Mononuclear cell (primary cell): Measurements from ENCODE around the gene NT5DC3. TPM values are rescaled to one million over a fixed set of nuclear protein-coding genes. Genes with fewer than 3 reads are reported as not detected.

Source experiments
- H3K27me3 ChIP-seq: 2 replicates; pipeline ENCODE4 v1.6.0; 2011; ENCODE audit warnings: low read length, control low read depth; ENCODE audit not compliant: insufficient read depth
- H3K4me1 ChIP-seq: 2 replicates; pipeline ENCODE4 v1.5.1; 2011; ENCODE audit warnings: mild to moderate bottlenecking, low read length, control low read depth; ENCODE audit not compliant: insufficient read depth
- H3K4me3 ChIP-seq: 2 replicates; pipeline ENCODE4 v1.5.1; 2011; ENCODE audit warnings: mild to moderate bottlenecking, low read length, moderate library complexity
- H3K9me3 ChIP-seq: 2 replicates; pipeline ENCODE4 v1.5.1; 2011; ENCODE audit warnings: low read depth, mild to moderate bottlenecking, control low read depth, low read length
- total RNA-seq: library from RNA; depleted of rRNA; stranded (reverse); fragments of >200 nt; gene quantifications from one replicate; pipeline ENCODE4 v1.2.3, GENCODE V29; 2012

NT5DC3 gene
- total RNA-seq, 1 donor, result 1.9 TPM

DNA sequence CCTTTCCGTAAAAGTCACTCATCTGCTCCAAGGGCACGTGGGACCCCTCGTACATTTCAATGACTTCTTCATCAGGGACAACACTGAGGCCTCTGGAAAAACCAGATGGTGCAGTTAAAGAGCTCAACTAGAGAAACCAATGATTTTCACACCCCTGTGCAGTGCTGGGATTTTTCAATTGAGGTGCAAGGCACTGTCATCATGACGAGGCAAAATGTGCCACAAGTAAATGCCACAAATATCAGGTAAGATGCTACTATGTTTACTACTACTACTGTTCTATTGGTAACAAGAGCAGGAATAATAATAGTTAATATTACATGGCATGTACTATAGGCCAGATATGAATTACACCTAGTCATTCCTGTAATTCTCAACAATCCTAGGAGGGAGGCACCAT lies 42.4 kb downstream of the NT5DC3 start:
- Histone ChIP-seq H3K4me1 (peaks cover 36% of the 10 kb centered on the region), H3K9me3 (no peaks in the 10 kb centered on the region), H3K4me3 (no peak overlapping the region), H3K27me3 (no peaks in the 10 kb centered on the region)

DNA sequence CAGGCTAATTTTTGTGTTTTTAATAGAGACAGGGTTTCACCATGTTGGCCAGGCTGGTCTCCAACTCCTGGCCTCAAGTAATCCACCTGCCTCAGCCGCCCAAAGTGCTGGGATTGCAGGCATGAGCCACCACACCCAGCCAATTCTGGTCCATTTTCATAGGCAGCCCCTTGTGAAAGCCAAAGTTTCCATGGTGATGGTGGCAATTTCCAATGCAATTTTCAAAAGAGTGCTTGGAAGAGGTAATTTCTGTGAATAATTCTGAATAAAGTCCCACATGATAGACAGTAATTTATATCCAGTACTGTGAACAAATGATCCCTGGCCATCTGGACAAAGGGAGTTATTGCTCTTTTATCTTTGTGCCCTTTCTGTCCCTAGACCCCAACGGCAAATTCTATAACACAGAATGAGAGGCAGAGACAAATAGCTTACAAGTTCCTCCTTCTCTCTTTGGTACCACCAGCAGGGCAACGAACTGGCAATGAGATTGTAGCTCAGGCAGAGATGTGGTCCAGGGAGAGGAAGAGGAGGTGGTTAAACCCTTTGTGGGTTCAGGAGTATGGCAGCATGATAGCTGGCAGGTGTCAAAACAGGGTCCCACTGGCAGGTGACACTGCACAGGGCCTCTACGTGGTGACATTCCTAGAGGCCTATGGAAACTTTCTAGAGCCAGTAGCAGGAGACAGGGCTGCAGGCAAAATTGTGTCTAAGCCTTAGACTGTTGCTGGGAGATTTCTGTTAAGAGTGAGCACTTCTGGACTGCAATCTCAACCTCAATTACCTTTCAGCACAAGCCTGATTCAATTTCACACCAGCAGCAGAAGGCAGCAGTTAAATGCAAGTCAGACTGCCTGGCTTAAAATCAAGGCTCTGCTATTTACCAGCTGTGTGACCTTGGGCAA lies 46.5 kb downstream of the NT5DC3 start:
- H3K4me3 ChIP-seq, result no peak overlapping the region
- H3K9me3 ChIP-seq, result no peaks in the 10 kb centered on the region
- H3K27me3 ChIP-seq, result no peaks in the 10 kb centered on the region
- H3K4me1 ChIP-seq, result peaks cover 9% of the 10 kb centered on the region

DNA sequence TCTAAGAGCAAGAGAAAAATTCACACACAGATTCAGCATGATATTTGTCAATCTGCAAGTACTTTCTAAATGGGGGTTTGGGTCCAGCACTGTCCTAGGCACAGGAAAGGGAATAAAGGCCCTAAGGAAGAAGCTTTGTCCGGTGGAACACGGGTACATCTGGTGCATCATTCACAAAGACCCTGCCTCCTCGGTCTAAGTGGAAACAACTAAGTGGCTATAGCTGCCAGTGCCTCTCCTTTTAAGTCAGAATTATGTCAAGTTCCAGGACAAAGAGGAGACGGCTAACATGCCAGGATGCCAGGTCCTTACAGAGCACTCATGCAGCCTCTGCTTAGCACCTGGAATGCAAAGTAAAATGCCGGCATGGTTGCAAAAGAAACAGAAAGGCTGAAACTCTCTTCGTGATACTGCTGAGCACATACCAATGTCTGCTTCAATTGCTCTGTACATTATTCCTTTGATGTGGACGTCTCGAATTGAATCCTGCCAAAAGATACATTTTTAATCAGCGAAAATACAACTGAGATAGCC lies 47.5 kb downstream of the NT5DC3 start:
- Histone ChIP-seq H3K4me1 (no peaks in the 10 kb centered on the region), H3K27me3 (no peaks in the 10 kb centered on the region), H3K4me3 (no peak overlapping the region), H3K9me3 (no peaks in the 10 kb centered on the region)

DNA sequence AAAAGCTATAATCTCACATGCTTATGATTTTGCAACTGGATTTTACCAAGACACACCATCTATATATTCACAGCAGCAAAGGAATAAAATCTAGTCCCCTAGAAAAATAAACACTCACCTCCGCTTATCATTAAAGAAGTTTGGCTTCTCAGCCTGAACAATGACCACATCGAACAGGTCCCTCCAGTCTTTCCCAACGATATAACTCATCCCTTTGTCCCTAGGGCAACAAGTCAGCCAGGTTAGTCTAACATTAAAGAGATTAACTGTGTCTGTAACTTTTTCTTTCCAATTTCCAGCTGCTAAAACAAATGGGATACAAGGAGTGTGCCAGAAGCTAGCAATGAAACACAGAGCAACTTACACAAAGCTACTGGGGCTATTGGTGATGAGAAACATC lies 48.0 kb downstream of the NT5DC3 start:
- H3K4me1 ChIP-seq, result no peaks in the 10 kb centered on the region

DNA sequence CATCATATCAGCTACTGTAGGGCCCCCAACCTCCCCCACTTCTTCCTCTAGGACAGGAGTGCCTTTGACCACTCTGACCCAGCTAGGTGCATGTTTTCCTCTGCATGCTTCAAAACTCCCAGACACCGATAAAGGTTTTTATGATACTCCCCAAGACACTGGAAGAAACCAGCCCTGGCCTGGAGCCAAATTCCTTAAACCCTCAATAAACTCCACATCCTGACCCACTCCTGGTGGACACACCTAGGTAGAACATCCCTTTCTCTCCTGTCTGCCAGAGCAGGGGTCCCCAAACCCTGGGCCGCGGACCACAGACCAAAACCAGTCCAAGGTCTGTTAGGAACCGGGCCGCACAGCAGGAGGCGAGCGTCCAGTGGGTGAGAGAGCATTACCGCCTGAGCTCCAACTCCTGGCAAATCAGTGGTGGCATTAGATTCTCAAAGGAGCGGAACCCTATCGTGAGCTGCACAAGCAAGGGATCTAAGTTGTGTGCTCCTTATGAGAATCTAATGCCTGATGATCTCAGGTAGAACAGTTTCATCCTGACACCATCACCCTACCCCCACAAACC lies 49.6 kb downstream of the NT5DC3 start:
- Histone ChIP-seq H3K4me3 (no peak overlapping the region), H3K9me3 (no peaks in the 10 kb centered on the region), H3K27me3 (no peaks in the 10 kb centered on the region), H3K4me1 (no peaks in the 10 kb centered on the region)

More for the DNA sequence above, 48.0 kb downstream of the NT5DC3 start:
- Histone ChIP-seq H3K27me3 (no peaks in the 10 kb centered on the region), H3K9me3 (no peaks in the 10 kb centered on the region), H3K4me3 (no peak overlapping the region)

DNA sequence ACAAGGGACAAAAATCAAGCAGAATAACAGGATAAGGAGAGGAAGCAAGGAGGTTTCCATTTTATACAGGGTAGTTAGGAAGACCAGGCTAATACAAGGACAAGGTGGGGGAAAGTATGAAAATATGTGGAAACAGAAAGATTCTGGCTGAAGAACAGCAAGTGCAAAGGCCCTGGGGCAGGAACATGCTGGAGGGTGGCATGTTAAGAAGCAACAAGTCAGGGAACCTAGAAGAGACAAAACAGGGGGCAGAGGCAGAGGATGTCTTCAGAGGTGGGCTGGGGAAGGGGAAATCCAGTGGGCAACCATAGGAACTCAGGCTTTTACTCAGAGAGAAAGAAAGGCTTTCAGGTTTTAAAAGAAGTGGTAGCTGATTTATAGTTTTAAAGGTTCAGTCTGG lies 54.8 kb downstream of the NT5DC3 start:
- Histone ChIP-seq H3K27me3 (no peaks in the 10 kb centered on the region), H3K4me1 (no peaks in the 10 kb centered on the region), H3K9me3 (no peaks in the 10 kb centered on the region), H3K4me3 (no peak overlapping the region)

DNA sequence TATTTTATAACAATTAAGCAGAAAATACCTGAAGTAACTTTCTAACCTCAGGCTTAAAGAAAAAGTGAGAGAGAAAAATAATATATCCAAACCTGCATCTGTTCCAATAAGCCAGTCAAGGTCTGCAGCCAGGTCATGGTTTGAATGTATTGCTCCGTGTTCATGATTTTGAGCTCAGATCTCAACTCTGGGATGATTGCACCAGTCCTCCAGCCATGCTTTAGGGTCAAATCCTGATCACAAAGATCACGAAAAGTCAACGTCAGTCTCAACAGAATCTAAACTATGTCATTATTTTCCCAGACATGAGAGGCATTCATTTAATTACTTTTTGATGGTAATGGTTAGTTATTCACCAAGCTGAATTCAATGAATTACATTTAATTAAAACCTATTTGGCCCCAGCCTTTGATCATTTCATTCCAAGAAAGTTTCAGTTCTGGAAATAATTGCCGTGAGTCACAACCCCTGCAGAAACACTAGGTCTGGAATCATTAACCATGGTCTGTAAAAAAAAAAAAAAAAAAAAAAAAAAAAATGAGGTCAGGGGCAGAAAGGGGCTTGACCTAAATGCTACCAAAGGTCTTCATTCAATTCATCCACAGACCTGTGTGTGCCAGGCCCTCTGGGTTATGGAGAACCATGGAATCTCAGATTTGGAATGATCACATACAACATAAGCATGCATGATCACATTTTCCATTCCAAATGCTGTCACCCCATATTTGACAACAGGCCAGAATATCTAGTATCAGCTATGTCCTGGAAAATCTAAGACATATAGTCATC lies 55.6 kb downstream of the NT5DC3 start:
- Histone ChIP-seq H3K4me1 (no peaks in the 10 kb centered on the region), H3K4me3 (no peak overlapping the region), H3K27me3 (no peaks in the 10 kb centered on the region), H3K9me3 (no peaks in the 10 kb centered on the region)

DNA sequence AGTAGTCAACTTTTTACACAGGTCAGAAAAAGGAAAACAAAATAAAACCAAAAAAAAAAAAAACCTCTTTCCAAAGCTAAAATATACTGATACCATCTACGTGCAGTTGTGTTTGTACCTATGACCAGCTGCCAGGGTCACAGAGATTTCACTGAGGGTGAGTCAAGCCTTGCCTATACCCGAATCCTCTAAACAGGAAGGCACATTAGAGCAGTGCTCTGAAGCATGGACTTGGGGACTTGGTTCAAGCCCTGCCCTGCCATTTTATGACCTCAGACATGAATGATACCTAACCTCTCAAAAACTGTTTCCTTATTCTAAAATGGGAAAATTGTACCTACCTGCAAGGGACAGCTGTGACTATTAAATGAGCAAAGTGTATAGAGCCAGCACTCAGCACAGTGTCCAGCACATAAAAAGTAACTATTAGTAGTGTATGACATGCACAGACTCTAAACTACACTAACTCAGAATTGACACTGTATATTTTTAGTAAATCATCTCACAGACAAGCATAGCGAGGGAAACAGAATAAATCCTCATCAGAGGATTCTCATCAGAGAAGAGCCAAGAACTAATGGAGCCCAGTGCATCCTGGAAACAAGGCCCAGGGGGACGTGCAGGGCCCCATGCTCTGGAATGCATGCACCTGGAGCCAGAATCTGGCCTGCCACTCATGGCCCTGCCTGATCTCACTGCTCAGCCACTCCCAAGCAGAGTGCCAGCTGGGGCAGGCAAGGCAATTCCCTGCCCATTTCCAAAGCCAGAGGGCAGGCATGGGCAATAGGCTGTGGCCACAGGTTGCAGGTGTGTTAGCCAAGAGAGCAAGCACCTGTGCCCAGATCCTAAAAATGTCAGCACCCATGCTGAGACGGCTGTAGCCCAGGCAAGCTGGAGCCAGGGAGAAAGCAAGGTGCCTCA lies 57.0 kb downstream of the NT5DC3 start:
- H3K4me1 ChIP-seq, result no peaks in the 10 kb centered on the region
- H3K4me3 ChIP-seq, result no peak overlapping the region
- no peaks in the 10 kb centered on the region for H3K27me3 ChIP-seq
- H3K9me3 ChIP-seq, result no peaks in the 10 kb centered on the region

DNA sequence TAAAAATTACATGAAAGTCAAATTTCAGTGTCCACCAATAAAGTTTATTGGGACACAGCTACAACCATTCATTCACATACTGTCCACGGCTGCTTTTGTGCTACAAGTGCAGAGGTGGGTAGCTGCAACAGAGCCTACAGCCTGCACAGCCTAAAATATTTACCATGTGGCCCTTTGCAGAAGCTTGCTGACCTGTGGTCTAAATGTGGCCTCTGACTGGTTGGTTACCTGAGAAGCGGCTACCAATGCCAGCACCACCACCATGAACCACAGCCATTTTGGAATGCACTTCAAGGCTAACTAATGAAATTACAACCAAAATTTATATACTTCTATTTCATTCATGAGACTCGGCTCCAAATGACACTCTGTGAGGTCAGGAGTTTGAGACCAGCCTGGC lies 58.6 kb downstream of the NT5DC3 start:
- H3K9me3 ChIP-seq, result no peaks in the 10 kb centered on the region
- H3K4me1 ChIP-seq, result no peaks in the 10 kb centered on the region
- no peaks in the 10 kb centered on the region for H3K27me3 ChIP-seq
- no peak overlapping the region for H3K4me3 ChIP-seq

DNA sequence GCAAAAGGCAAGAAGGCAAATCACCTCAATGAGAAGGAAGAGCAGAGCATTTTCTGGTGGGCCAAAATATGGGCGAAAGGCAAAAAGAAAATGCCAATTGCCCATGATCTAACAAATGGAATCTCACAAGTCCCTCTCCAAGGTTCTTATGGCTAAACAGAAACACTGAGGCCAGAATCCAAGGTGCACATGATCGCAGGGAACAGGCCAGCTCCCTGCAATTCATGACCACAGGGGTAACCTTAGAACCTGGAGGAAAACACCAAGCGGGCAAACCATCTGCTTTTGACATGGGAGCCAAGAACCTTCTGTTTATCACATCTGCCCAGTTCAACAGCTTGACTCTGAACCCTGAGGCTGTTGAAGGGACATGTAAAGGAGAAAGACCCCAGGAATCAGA lies 60.0 kb downstream of the NT5DC3 start:
- Histone ChIP-seq H3K4me3 (no peak overlapping the region), H3K27me3 (no peaks in the 10 kb centered on the region), H3K9me3 (no peaks in the 10 kb centered on the region), H3K4me1 (no peaks in the 10 kb centered on the region)

DNA sequence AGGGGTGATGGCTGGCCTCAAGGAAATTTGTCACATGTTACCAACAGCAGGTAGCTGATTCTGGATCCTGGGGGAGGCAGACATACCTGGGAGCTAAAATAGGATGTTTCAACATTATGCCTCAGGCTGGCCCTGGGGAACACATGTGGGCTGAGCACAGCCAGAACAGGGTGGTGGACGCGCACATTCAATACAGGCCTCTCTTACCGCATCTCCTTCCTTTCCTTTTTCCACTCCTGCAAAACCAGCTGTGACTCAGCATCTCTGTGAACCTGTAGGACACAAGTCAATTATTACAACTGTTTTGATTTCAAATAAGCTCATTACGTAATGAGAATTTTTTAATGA lies 61.0 kb downstream of the NT5DC3 start:
- Histone ChIP-seq H3K9me3 (no peaks in the 10 kb centered on the region), H3K4me1 (no peaks in the 10 kb centered on the region), H3K4me3 (no peak overlapping the region), H3K27me3 (no peaks in the 10 kb centered on the region)

DNA sequence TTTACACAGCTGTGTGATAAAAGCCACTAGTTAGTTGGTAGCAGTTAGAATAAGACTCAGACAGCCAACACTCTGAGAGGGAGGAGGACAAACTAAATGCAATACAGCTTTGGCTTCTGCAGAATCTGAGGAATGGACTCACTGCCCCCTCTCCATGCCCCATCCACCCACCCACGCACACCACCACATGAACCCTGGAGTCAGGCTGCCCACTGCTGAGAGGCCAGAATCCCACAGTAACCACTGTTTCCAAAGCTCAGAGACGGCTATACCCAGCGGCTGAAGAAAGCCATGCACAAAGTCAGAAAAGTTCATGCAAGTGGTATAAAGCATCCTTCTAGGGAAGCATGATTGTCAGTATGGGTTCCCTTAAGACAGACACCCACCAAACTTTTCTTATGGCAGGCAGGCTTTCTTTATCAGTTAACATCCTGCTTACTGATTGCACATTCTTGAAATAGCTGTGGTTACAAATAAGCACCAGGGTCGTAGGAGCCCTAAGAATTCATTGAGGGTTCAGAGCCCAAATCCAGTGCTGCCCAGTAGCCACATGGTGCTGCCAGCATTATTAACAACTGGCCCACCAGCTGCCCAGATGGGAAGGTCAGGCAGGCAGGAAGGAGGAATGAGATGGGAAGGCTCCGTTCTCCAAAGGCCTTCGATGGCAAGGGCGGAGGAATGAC lies 61.5 kb downstream of the NT5DC3 start:
- H3K4me1 ChIP-seq, result no peaks in the 10 kb centered on the region

DNA sequence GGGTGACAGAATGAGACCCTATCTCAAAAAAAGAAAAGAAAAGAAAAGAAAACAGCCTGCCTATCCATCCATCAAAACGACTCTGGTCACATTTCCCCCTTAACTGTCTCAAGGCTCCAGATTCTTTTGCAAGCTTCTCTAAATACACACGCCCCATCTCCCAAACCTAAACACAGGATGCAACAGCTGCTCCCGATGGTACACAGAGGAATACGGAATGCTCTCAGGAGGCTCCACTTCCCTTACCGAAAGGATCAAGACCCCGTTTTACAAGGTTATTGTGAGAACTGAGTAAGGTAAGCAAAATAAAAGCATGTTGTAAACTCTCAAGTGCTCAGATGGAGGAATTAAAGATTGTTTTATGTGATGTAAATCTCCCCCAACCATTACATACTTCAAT lies 62.3 kb downstream of the NT5DC3 start:
- H3K27me3 ChIP-seq, result no peaks in the 10 kb centered on the region
- H3K4me3 ChIP-seq, result no peak overlapping the region
- no peaks in the 10 kb centered on the region for H3K9me3 ChIP-seq
- H3K4me1 ChIP-seq, result no peaks in the 10 kb centered on the region

More for the DNA sequence above, 61.5 kb downstream of the NT5DC3 start:
- no peak overlapping the region for H3K4me3 ChIP-seq
- no peaks in the 10 kb centered on the region for H3K27me3 ChIP-seq
- no peaks in the 10 kb centered on the region for H3K9me3 ChIP-seq

DNA sequence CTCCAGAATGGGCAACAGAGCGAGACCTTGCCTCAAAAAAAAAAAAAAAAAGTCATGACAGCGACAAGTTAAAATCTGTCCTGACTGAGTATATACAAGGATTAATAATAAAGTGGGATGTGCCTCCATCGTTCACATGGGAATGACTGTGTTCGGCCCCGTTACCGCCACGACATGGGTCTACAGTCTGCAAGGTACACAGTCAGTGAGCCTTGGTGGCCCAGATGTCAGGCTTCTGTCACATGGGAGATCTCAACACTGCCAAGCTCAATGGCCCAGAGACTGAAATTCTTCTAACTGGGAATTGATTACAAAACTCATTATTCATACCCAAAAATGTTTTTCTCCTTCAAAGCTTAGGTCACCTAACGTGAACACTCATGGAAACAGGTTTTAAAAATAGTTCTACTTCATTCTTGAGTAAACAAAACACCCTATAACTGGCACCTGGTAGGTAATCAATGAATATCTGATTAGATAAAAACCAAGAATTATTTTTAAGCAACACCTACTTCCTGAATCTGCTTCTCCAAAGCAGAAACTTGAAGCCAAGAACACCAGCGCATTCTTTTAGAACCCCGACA lies 66.0 kb downstream of the NT5DC3 start:
- Histone ChIP-seq H3K27me3 (no peaks in the 10 kb centered on the region), H3K4me3 (no peak overlapping the region), H3K9me3 (no peaks in the 10 kb centered on the region), H3K4me1 (no peaks in the 10 kb centered on the region)
